Esophagus muscularis mucosa (tissue), 3 donors: ENCODE results near the gene GP2.

ENCODE experiments used
- POLR2A ChIP-seq: fragments of 450-650 bp; IDR thresholded peaks from one replicate; pipeline ENCODE4 v1.6.1; 2017; ENCODE audit warnings: antibody characterized with exemption, moderate library complexity, mild to moderate bottlenecking, low read depth
- POLR2AphosphoS5 ChIP-seq, 2 donors: sonication (generic); formaldehyde crosslinking; IDR thresholded peaks; one replicate each; pipeline ENCODE4 v1.6.1; 2017; ENCODE audit warnings: antibody characterized with exemption in 2 of 2
- TF ChIP-seq, protein P1 (sequence below), 3 experiments: fragments of 200-600 bp in 2 of 3; fragments of 450-650 bp in 1 of 3; sonication (generic) in 2 of 3; IDR thresholded peaks; one replicate each; pipeline ENCODE4 v1.5.1; 2017 to 2019; ENCODE audit warnings: antibody characterized with exemption in 3 of 3, mild to moderate bottlenecking in 2 of 3, moderate library complexity in 1 of 3

DNA sequence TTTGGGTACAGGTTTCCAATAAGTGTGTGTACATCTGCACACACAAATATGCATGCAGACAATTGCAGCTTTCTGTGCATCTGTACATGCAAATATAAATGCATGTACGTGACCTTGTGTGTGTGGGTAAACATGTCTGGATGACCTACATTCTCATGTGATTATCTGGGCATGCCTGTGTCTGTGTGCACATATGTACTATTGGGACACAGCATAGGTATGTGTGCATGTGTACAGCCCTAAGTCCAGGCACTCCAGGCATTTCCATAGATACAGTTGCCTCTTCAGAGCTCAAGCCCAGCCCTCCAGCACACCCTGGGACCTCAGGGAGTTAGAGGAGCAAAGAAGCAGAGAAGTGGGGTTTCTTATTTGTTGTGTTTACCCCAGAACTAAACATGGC, 7.1 kb upstream of the GP2 start:
- TF ChIP-seq, protein P1, sequence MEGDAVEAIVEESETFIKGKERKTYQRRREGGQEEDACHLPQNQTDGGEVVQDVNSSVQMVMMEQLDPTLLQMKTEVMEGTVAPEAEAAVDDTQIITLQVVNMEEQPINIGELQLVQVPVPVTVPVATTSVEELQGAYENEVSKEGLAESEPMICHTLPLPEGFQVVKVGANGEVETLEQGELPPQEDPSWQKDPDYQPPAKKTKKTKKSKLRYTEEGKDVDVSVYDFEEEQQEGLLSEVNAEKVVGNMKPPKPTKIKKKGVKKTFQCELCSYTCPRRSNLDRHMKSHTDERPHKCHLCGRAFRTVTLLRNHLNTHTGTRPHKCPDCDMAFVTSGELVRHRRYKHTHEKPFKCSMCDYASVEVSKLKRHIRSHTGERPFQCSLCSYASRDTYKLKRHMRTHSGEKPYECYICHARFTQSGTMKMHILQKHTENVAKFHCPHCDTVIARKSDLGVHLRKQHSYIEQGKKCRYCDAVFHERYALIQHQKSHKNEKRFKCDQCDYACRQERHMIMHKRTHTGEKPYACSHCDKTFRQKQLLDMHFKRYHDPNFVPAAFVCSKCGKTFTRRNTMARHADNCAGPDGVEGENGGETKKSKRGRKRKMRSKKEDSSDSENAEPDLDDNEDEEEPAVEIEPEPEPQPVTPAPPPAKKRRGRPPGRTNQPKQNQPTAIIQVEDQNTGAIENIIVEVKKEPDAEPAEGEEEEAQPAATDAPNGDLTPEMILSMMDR (IDR thresholded peaks at IDR 0.05) = no peak
- no peak for TF ChIP-seq POLR2A
- TF ChIP-seq POLR2AphosphoS5 (IDR thresholded peaks at IDR 0.05) = no peak
